SU-DHL-6 (cell line): ENCODE measurements around the gene LRRC72.

ENCODE experiments used
- CTCF ChIP-seq: fragments of 200-600 bp; sonication (generic); IDR thresholded peaks from one replicate; pipeline ENCODE4 v1.5.1; 2017; ENCODE audit warnings: antibody characterized with exemption, mild to moderate bottlenecking, low read length, moderate library complexity; ENCODE audit not compliant: insufficient read depth, poor library complexity, severe bottlenecking
- EZH2phosphoT487 ChIP-seq: fragments of 200-600 bp; sonication (generic), shearing (Covaris generic); conservative IDR thresholded peaks from 2 replicates; pipeline ENCODE4 v1.6.1; 2018; ENCODE audit warnings: mild to moderate bottlenecking, antibody characterized with exemption, low read length, moderate library complexity, mixed read lengths

DNA sequence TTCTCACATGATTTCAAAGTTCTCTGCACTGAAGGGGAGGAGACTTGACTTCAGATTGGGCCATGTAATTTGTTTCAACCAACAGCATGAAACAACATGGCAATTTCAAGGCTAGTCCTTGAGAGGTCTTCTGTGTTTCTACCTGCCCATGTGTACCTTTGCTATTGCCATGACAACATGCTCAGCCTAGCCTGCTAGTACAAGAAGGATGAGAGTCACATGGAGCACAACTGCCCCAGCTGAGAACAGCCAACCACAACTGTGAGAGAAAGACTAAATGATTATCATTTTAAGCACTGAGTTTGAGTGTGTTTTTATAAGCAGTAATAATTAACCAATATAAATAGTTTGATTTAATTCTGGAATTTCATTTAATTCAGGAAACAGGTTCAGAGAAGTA is 77.0 kb downstream of the LRRC72 start:
- TF ChIP-seq CTCF (no peak), EZH2phosphoT487 (no peak)
